Thyroid gland (tissue), 4 donors: ENCODE measurements around the gene NMT2.

Experiments
- POLR2A ChIP-seq, 2 donors: fragments of 450-650 bp; IDR thresholded peaks; one replicate each; pipeline ENCODE4 v1.6.1; 2017; ENCODE audit warnings: antibody characterized with exemption in 2 of 2, mild to moderate bottlenecking in 2 of 2, moderate library complexity in 1 of 2
- TF ChIP-seq, protein P1 (sequence below), 6 experiments: fragments of 200-600 bp in 3 of 6; fragments of 450-650 bp in 3 of 6; sonication (generic) in 3 of 6; IDR thresholded peaks; one replicate each; pipeline ENCODE4 v1.5.1; 2016 to 2019; ENCODE audit warnings: antibody characterized with exemption in 6 of 6, mild to moderate bottlenecking in 2 of 6, inconsistent platforms in 1 of 6, moderate library complexity in 1 of 6

DNA sequence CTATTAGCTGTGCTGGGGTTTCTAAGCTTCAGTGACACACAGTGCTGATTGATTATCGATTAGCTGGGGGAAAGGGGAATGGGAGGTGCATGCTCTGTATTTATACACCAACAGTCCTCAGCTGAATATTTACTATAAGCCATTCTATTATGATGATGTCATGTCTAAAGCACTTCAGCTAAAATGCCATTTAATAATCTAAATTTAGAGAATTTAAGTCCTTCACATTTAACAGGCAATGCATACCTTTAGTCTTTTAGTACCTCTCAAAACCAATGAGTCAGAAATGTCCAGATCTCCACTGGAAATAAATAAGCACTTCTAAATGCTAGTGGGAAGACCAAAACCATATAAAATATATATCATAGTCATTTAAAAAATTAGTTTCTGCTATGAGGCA is 46.8 kb downstream of the NMT2 start:
- TF ChIP-seq POLR2A (IDR thresholded peaks at IDR 0.05): no peak
- TF ChIP-seq, protein P1, sequence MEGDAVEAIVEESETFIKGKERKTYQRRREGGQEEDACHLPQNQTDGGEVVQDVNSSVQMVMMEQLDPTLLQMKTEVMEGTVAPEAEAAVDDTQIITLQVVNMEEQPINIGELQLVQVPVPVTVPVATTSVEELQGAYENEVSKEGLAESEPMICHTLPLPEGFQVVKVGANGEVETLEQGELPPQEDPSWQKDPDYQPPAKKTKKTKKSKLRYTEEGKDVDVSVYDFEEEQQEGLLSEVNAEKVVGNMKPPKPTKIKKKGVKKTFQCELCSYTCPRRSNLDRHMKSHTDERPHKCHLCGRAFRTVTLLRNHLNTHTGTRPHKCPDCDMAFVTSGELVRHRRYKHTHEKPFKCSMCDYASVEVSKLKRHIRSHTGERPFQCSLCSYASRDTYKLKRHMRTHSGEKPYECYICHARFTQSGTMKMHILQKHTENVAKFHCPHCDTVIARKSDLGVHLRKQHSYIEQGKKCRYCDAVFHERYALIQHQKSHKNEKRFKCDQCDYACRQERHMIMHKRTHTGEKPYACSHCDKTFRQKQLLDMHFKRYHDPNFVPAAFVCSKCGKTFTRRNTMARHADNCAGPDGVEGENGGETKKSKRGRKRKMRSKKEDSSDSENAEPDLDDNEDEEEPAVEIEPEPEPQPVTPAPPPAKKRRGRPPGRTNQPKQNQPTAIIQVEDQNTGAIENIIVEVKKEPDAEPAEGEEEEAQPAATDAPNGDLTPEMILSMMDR (IDR thresholded peaks at IDR 0.05): no peak
